ENCODE results near the gene ZNF101. TPM values are rescaled to one million over a fixed set of nuclear protein-coding genes. Genes with fewer than 3 reads are reported as not detected.

The ZNF101 gene
- total RNA-seq, 1 experiment from 2014 or later: 51.4 TPM

GRCh38 chr19:19634516-19635312 is 33.9 kb upstream of the ZNF101 start:
- Mint-ChIP-seq H3K27me3 (ENCODE audit: low read depth) (peaks cover 2% of the 10 kb centered on the region; the same call in 1 of the 2 replicates), H3K9me3 (no peaks in the 10 kb centered on the region), H3K27ac (no peak overlapping the region), H3K4me3 (no peak overlapping the region), H3K36me3 (peaks cover 19% of the 10 kb centered on the region), H3K4me1 (peaks cover 3% of the 10 kb centered on the region; the same call in 1 of the 2 replicates)
- no peak for DNase-seq (ENCODE audit: low spot score)
- ChIA-PET POLR2A (no interaction called here), CTCF (interaction anchor here (0.8 kb wide), 1 partner anchor 9 kb away, joined by 3 read pairs; the partner anchor contains the start of gene GMIP)
- no peak for TF ChIP-seq FOXP4 (CRISPR knock-in tag; IDR thresholded peaks at IDR 0.05)
- no peak for ATAC-seq

- peaks cover 19% of the 10 kb centered on the region for H3K36me3 Mint-ChIP-seq
- DNase-seq (ENCODE audit: low spot score) (no peak), ATAC-seq (no peak)
- peaks cover 3% of the 10 kb centered on the region; the same call in 1 of the 2 replicates for H3K4me1 Mint-ChIP-seq
- no peak overlapping the region for H3K4me3 Mint-ChIP-seq
- POLR2A ChIA-PET: no interaction called here
- H3K27ac Mint-ChIP-seq: no peak overlapping the region
- TF ChIP-seq NFATC4 (CRISPR knock-in tag; IDR thresholded peaks at IDR 0.05) (no peak), ATF6 (CRISPR knock-in tag; IDR thresholded peaks at IDR 0.05) (no peak), ZNF263 (CRISPR knock-in tag; IDR thresholded peaks at IDR 0.05; ENCODE audit: low read depth) (no peak), JUN (CRISPR knock-in tag; IDR thresholded peaks at IDR 0.05) (no peak), ZNF423 (CRISPR knock-in tag; IDR thresholded peaks at IDR 0.05) (no peak), ZBTB43 (CRISPR knock-in tag; IDR thresholded peaks at IDR 0.05) (no peak), CTCF (IDR thresholded peaks at IDR 0.05) (no peak), TP53 (CRISPR knock-in tag; IDR thresholded peaks at IDR 0.05) (no peak), NR1H2 (CRISPR knock-in tag; IDR thresholded peaks at IDR 0.05) (no peak), ZBTB21 (CRISPR knock-in tag; IDR thresholded peaks at IDR 0.05; ENCODE audit: borderline replicate concordance) (no peak), E2F5 (CRISPR knock-in tag; IDR thresholded peaks at IDR 0.05) (no peak), IRF1 (CRISPR knock-in tag; IDR thresholded peaks at IDR 0.05) (no peak), ZNF416 (CRISPR knock-in tag; IDR thresholded peaks at IDR 0.05) (no peak), ZNF396 (CRISPR knock-in tag; IDR thresholded peaks at IDR 0.05; ENCODE audit: borderline replicate concordance) (no peak), ESRRA (CRISPR knock-in tag; IDR thresholded peaks at IDR 0.05; ENCODE audit: borderline replicate concordance) (no peak), TCF7 (CRISPR knock-in tag; IDR thresholded peaks at IDR 0.05; ENCODE audit: low read depth) (no peak)
- no peaks in the 10 kb centered on the region for H3K9me3 Mint-ChIP-seq
- CTCF ChIA-PET: interaction anchor here (0.8 kb wide), 1 partner anchor 8 kb away, joined by 3 read pairs; the partner anchor contains the start of gene GMIP
- H3K27me3 Mint-ChIP-seq (ENCODE audit: low read depth): peaks cover 2% of the 10 kb centered on the region; the same call in 1 of the 2 replicates
Measured at GRCh38 chr19:19635313-19635702, 33.3 kb upstream of the ZNF101 start.
